ENCODE measurements around the gene ZNF207. TPM values are rescaled to one million over a fixed set of nuclear protein-coding genes. Genes with fewer than 3 reads are reported as not detected.

ZNF207 gene
- total and polyA plus RNA-seq, 7 experiments from 2014 or later: 168 to 288 (median 260) TPM

- ATAC-seq: peak; percentile 92
- peaks cover 19 to 33% (median 25%) of the 10 kb centered on the region in 7 donors for H3K4me1 Mint-ChIP-seq
- no peaks in the 10 kb centered on the region for H3K9me3 Mint-ChIP-seq
- no peaks in the 10 kb centered on the region for H3K27me3 ChIP-seq (ENCODE audit: control insufficient read depth in 2 of 2, insufficient read depth in 2 of 2, low read length in 2 of 2)
- POLR2A ChIA-PET: interaction anchor here (0.6 to 1.8 kb wide), 6 partner anchors 9 to 102 kb away, joined by 3 to 6 read pairs (median 4); partner anchors contain the start of gene PSMD11
- peak within 1 kb of the TSS; percentile 83 to 96 (median 93) for H3K27ac Mint-ChIP-seq
- H3K36me3 ChIP-seq (ENCODE audit: control insufficient read depth in 2 of 3, insufficient read depth in 3 of 3, low read length in 3 of 3): peaks cover 0 to 22% (median 0%) of the 10 kb centered on the region in 3 experiments
- H3K27ac ChIP-seq (ENCODE audit: low read depth, low read length): peak within 1 kb of the TSS; percentile 80
- H3K27me3 Mint-ChIP-seq: no peaks in the 10 kb centered on the region
- peak within 1 kb of the TSS; percentile 83 to 94 (median 92) for H3K4me3 Mint-ChIP-seq
- no peaks in the 10 kb centered on the region for H3K9me3 ChIP-seq (ENCODE audit: control insufficient read depth in 2 of 3, low read length in 3 of 3)
- peak within 1 kb of the TSS; percentile 64 for H3K4me3 ChIP-seq (ENCODE audit: low read length)
- DNase-seq: peak; percentile 63 to 81 (median 76)
- peaks cover 5 to 9% of the 10 kb centered on the region in 2 donors for H3K4me1 ChIP-seq (ENCODE audit: control insufficient read depth in 2 of 2, insufficient read depth in 2 of 2, low read length in 2 of 2)
- CTCF ChIA-PET: no interaction called here
- peaks cover 0 to 10% (median 0%) of the 10 kb centered on the region in 5 donors for H3K36me3 Mint-ChIP-seq
- intact Hi-C loops (cut with micrococcal nuclease): loop anchor here (1.0 kb wide), 5 partner anchors 8 to 102 kb away; partner anchors contain the start of genes ZNF207 (in 2 of the 2) and PSMD11 (in 1 of the 2)
These were observed 7.9 kb upstream of the ZNF207 start, which contains the start of gene C17orf75 for GRCh38 chr17:32341857-32342602. C17orf75 (minus strand) TSS chr17:32342173; CDS start chr17:32342139, 34 bp downstream.

GRCh38 chr17:32342603-32343325 lies 7.2 kb upstream of the ZNF207 start:
- Mint-ChIP-seq H3K4me3 (peak overlapping the region; percentile 83 to 94 (median 92)), H3K9me3 (no peaks in the 10 kb centered on the region), H3K27ac (peak overlapping the region; percentile 83 to 94 (median 90)), H3K27me3 (no peaks in the 10 kb centered on the region), H3K4me1 (peaks cover 19 to 33% (median 25%) of the 10 kb centered on the region in 7 donors), H3K36me3 (peaks cover 0 to 8% (median 0%) of the 10 kb centered on the region in 5 donors)
- H3K27ac ChIP-seq (ENCODE audit: low read depth, low read length): peak overlapping the region; percentile 80
- ATAC-seq: no peak
- H3K27me3 ChIP-seq (ENCODE audit: control insufficient read depth in 2 of 2, insufficient read depth in 2 of 2, low read length in 2 of 2): no peaks in the 10 kb centered on the region
- H3K36me3 ChIP-seq (ENCODE audit: control insufficient read depth in 2 of 3, insufficient read depth in 3 of 3, low read length in 3 of 3): peaks cover 0 to 15% (median 0%) of the 10 kb centered on the region in 3 experiments
- peak overlapping the region; percentile 64 for H3K4me3 ChIP-seq (ENCODE audit: low read length)
- intact Hi-C loops (cut with micrococcal nuclease): loop anchor here in 1 of 2 donors (1.0 kb wide), 1 partner anchor 102 kb away; the partner anchor contains the start of gene PSMD11
- no peaks in the 10 kb centered on the region for H3K9me3 ChIP-seq (ENCODE audit: control insufficient read depth in 2 of 3, low read length in 3 of 3)
- ChIA-PET POLR2A (interaction anchor here (0.9 to 1.8 kb wide), 4 partner anchors 8 to 102 kb away, joined by 3 to 6 read pairs (median 4); partner anchors contain the start of gene PSMD11), CTCF (no interaction called here)
- peaks cover 5 to 9% of the 10 kb centered on the region in 2 donors for H3K4me1 ChIP-seq (ENCODE audit: control insufficient read depth in 2 of 2, insufficient read depth in 2 of 2, low read length in 2 of 2)
- DNase-seq: no peak

GRCh38 chr17:32345951-32346600 lies 3.9 kb upstream of the ZNF207 start:
- Histone ChIP-seq H3K36me3 (ENCODE audit: control insufficient read depth in 2 of 3, insufficient read depth in 3 of 3, low read length in 3 of 3) (peaks cover 0 to 6% (median 0%) of the 10 kb centered on the region in 3 experiments), H3K4me1 (ENCODE audit: control insufficient read depth in 2 of 2, insufficient read depth in 2 of 2, low read length in 2 of 2) (peaks cover 8 to 9% of the 10 kb centered on the region in 2 donors), H3K27ac (ENCODE audit: low read depth, low read length) (no peak overlapping the region), H3K27me3 (ENCODE audit: control insufficient read depth in 2 of 2, insufficient read depth in 2 of 2, low read length in 2 of 2) (no peaks in the 10 kb centered on the region), H3K4me3 (ENCODE audit: low read length) (no peak overlapping the region), H3K9me3 (ENCODE audit: control insufficient read depth in 2 of 3, low read length in 3 of 3) (no peaks in the 10 kb centered on the region)
- H3K27ac Mint-ChIP-seq: no peak overlapping the region
- H3K9me3 Mint-ChIP-seq: peaks cover 0 to 5% (median 0%) of the 10 kb centered on the region in 11 donors
- no peak for ATAC-seq
- no peak for DNase-seq
- intact Hi-C loops (cut with micrococcal nuclease): no loop called here
- H3K4me3 Mint-ChIP-seq: peak overlapping the region in 1 of 10 donors; percentile 1
- H3K27me3 Mint-ChIP-seq: no peaks in the 10 kb centered on the region
- H3K36me3 Mint-ChIP-seq: peaks cover 0 to 12% (median 8%) of the 10 kb centered on the region in 5 donors
- ChIA-PET POLR2A (no interaction called here), CTCF (no interaction called here)
- peaks cover 15 to 40% (median 31%) of the 10 kb centered on the region in 7 donors for H3K4me1 Mint-ChIP-seq

- Histone ChIP-seq H3K4me1 (ENCODE audit: control insufficient read depth in 2 of 2, insufficient read depth in 2 of 2, low read length in 2 of 2) (peaks cover 0 to 13% of the 10 kb centered on the region in 2 donors), H3K27ac (ENCODE audit: low read depth, low read length) (no peak overlapping the region), H3K9me3 (ENCODE audit: control insufficient read depth in 2 of 3, low read length in 3 of 3) (no peaks in the 10 kb centered on the region), H3K4me3 (ENCODE audit: low read length) (no peak overlapping the region), H3K27me3 (ENCODE audit: control insufficient read depth in 2 of 2, insufficient read depth in 2 of 2, low read length in 2 of 2) (no peaks in the 10 kb centered on the region), H3K36me3 (ENCODE audit: control insufficient read depth in 2 of 3, insufficient read depth in 3 of 3, low read length in 3 of 3) (peaks cover 0 to 10% (median 3%) of the 10 kb centered on the region in 3 experiments)
- H3K4me1 Mint-ChIP-seq: peaks cover 6 to 41% (median 28%) of the 10 kb centered on the region in 7 donors
- intact Hi-C loops (cut with micrococcal nuclease): no loop called here
- DNase-seq (no peak), ATAC-seq (no peak)
- peak overlapping the region in 4 of 9 donors; percentile 19 to 100 (median 71) for H3K27ac Mint-ChIP-seq
- H3K27me3 Mint-ChIP-seq: no peaks in the 10 kb centered on the region
- H3K36me3 Mint-ChIP-seq: peaks cover 0 to 21% (median 8%) of the 10 kb centered on the region in 5 donors
- H3K9me3 Mint-ChIP-seq: peaks cover 0 to 5% (median 0%) of the 10 kb centered on the region in 11 donors
- peak overlapping the region; percentile 48 to 99 (median 84) for H3K4me3 Mint-ChIP-seq
- ChIA-PET POLR2A (interaction anchor here (0.6 kb wide), 4 partner anchors 23 to 96 kb away, joined by 3 read pairs; partner anchors contain the start of gene PSMD11), CTCF (no interaction called here)
These were observed 1.5 kb upstream of the ZNF207 start for GRCh38 chr17:32348483-32348800.

GRCh38 chr17:32349503-32349853 lies 479 bp upstream of the ZNF207 start:
- peaks cover 13 to 48% (median 34%) of the 10 kb centered on the region in 7 donors for H3K4me1 Mint-ChIP-seq
- Histone ChIP-seq H3K9me3 (ENCODE audit: control insufficient read depth in 2 of 3, low read length in 3 of 3) (no peaks in the 10 kb centered on the region), H3K27me3 (ENCODE audit: control insufficient read depth in 2 of 2, insufficient read depth in 2 of 2, low read length in 2 of 2) (no peaks in the 10 kb centered on the region), H3K4me1 (ENCODE audit: control insufficient read depth in 2 of 2, insufficient read depth in 2 of 2, low read length in 2 of 2) (peaks cover 7 to 20% of the 10 kb centered on the region in 2 donors), H3K4me3 (ENCODE audit: low read length) (peak overlapping the region; percentile 98), H3K27ac (ENCODE audit: low read depth, low read length) (peak overlapping the region; percentile 98), H3K36me3 (ENCODE audit: control insufficient read depth in 2 of 3, insufficient read depth in 3 of 3, low read length in 3 of 3) (peaks cover 5 to 17% (median 9%) of the 10 kb centered on the region in 3 experiments)
- DNase-seq: no peak
- peaks cover 0 to 5% (median 0%) of the 10 kb centered on the region in 11 donors for H3K9me3 Mint-ChIP-seq
- no peak for ATAC-seq
- ChIA-PET CTCF (no interaction called here), POLR2A (interaction anchor here (2.2 kb wide), 1 partner anchor 9 kb away, joined by 11 read pairs; no protein-coding TSS in a partner anchor)
- intact Hi-C loops (cut with micrococcal nuclease): no loop called here
- no peaks in the 10 kb centered on the region for H3K27me3 Mint-ChIP-seq
- H3K36me3 Mint-ChIP-seq: peaks cover 7 to 21% (median 8%) of the 10 kb centered on the region in 5 donors
- peak overlapping the region; percentile 90 to 100 (median 98) for H3K4me3 Mint-ChIP-seq
- H3K27ac Mint-ChIP-seq: peak overlapping the region; percentile 95 to 100 (median 99)
